GM18868 (cell line): ENCODE data around the gene B4GALNT2.

Experiments
- ATAC-seq: cut with Tn5 transposase; IDR thresholded peaks from one replicate; pipeline ENCODE4 v1.9.1; 2021; ENCODE audit warnings: mild to moderate bottlenecking, moderate library complexity; ENCODE audit not compliant: unreplicated experiment

Gene B4GALNT2

GRCh38 chr17:49203796-49204195 is 71.2 kb downstream of the B4GALNT2 start:
- no peak for ATAC-seq

GRCh38 chr17:49204516-49204915 is 71.9 kb downstream of the B4GALNT2 start:
- no peak for ATAC-seq

- no peak for ATAC-seq
These were observed 76.5 kb downstream of the B4GALNT2 start for GRCh38 chr17:49209061-49209571.

- peak; percentile 79 for ATAC-seq
These were observed 77.8 kb downstream of the B4GALNT2 start, which contains the start of the genes ABI3 and GNGT2 for GRCh38 chr17:49210158-49211029. TSS of gene ABI3 (plus strand) at chr17:49210707. CDS start at chr17:49210725, 18 bp downstream. TSS of gene GNGT2 (minus strand) at chr17:49210574. CDS start at chr17:49207422, 3,152 bp downstream.

DNA sequence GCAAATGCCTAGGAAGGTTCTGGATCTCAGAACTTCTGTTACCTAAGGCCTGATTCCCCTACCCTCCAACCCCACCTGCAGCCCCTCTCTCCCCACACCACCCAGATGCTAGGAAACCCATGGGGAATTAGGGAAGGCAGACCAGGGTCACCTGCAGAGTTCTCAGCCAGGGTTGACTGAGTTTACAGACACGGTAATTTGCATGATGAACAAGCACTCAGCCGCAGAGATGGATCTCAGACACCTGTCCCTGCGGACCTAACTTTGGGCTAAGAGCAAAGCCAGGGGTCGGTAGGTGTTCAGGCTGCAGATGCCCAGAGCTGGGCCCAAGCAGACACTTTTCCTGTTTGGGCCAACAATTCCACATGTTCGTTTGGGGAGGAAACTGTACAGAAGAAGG is 80.8 kb downstream of the B4GALNT2 start:
- ATAC-seq = no peak

GRCh38 chr17:49213847-49214246 is 81.3 kb downstream of the B4GALNT2 start:
- ATAC-seq = no peak

- no peak for ATAC-seq
These were observed 82.2 kb downstream of the B4GALNT2 start for GRCh38 chr17:49214676-49215360.

DNA sequence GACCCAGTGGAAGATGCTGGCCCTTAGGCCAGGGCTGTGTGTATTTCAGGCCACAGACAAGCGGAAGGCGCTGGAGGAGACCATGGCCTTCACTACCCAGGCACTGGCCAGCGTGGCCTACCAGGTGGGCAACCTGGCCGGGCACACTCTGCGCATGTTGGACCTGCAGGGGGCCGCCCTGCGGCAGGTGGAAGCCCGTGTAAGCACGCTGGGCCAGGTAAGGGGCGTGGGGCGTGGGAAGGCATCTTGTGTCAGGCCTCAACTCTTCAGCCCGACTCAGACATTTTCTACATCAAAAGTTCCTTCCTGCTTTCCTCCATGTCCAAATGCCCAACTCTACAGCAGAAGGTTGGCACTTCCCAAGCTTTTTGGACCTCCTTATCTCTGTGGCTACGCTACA is 83.9 kb downstream of the B4GALNT2 start:
- no peak for ATAC-seq

DNA sequence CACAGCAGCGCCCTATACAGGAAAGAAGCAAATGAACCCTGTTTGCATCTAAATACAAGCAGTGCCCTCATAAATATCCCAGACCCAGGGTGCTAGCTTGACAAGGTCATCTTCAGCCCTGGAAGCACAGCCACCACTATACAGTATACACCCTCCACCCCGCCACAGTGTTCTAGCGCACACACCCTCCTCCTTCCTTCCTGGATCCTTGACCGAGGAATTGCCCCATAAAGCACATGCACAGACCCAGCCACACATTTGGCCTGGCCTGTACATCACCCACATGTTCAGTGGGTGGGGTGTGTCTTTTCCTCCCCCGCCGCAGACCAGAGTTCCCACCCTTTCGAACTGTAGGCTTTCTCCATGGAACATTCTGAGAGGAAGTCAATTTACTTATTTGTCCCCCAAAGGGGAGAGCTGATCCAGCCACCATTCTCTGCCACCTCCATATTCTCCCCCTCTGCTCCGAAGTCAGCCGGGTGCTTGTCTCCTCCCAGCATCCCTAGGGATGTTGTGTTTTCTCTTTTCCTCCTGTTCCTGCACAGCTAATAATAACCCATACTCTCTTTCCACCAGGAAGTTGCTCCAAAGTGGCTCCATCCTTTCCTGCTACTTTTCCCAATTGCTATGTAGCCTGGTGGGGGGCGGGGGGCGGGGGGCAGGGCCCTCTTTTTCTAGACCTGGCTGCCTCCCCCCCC is 84.5 kb downstream of the B4GALNT2 start:
- no peak for ATAC-seq

DNA sequence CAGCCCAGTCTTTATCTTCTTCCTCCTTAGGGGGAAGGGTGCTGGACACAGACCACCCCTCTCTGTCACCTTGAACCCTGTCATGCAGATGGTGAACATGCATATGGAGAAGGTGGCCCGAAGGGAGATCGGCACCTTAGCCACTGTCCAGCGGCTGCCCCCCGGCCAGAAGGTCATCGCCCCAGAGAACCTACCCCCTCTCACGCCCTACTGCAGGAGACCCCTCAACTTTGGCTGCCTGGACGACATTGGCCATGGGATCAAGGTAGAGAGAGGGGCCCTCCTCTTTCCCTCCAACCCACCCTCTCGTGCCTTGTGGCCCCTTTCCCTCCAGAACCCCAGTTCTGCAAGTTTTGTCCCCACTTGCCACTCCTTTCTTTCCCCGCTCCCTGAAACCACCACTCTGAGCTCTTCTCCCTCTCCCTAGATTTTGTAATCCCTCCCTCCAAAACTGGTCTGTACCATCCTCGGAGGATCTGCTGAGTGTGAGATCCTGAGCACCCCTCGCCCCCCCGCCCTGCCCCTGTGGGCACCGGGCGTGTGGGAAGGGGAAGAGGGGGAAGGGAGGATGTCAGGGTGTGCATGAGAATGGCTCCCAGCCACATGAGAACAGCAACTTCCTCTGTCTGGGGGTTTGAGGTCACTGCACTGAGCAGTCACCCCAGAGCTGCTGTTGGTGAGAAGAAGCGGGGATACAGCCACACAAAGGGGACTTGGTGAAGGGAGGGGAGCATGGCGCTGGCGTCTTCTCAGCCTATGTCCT is 85.3 kb downstream of the B4GALNT2 start:
- peak; percentile 45 for ATAC-seq

- ATAC-seq = peak; percentile 51
These were observed 86.7 kb downstream of the B4GALNT2 start for GRCh38 chr17:49218941-49219913.

DNA sequence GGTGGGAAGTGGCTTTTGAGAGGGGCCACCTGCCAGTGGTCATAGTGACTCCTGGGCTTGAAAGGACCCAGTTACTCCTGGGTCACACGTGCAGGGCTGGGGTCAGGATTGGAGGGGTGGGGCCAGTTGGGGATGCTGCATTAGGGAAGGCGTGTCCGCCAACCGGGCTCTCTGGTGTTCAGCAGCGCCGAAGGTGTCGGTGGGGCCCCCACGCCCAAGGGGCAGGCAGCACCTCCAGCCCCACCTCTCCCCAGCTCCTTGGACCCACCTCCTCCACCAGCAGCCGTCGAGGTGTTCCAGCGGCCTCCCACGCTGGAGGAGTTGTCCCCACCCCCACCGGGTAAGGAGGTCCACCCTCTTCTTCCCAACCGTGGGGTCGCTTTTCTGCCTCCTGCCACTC is 87.4 kb downstream of the B4GALNT2 start:
- no peak for ATAC-seq

GRCh38 chr17:49223168-49223516 is 90.6 kb downstream of the B4GALNT2 start:
- ATAC-seq = no peak

DNA sequence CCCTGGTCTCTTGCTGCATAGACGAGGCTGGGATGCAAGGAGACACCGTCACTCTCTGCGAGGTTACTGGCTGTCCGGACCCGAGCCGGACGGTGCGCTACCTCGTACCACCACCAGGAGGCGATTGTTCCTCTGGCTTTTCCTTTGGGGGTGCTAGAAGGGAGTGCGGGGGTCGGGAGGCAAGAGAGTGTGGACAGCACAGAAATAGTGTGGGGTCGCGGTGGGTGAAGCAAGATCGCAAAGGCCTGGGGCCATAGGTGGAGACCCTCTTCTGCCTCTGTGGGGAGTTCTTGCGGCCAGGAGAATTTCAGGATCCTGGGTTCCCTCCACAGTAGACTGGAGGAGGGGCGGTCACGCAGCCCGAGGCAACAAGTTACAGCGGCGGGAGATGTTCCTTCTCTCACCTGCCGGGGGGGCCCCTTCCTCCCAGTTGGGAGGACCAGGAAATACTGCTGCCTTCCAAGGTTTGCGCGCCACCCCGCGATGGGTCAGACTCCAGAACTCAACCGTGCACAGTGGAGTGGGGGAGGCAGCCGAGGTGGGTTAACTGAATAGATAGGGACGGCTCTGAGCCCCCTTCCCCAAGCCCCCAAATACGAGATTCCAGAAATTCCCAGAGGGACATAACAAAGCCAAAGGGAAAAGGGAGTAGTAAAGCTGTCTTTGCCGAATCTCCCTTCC is 91.1 kb downstream of the B4GALNT2 start:
- no peak for ATAC-seq

DNA sequence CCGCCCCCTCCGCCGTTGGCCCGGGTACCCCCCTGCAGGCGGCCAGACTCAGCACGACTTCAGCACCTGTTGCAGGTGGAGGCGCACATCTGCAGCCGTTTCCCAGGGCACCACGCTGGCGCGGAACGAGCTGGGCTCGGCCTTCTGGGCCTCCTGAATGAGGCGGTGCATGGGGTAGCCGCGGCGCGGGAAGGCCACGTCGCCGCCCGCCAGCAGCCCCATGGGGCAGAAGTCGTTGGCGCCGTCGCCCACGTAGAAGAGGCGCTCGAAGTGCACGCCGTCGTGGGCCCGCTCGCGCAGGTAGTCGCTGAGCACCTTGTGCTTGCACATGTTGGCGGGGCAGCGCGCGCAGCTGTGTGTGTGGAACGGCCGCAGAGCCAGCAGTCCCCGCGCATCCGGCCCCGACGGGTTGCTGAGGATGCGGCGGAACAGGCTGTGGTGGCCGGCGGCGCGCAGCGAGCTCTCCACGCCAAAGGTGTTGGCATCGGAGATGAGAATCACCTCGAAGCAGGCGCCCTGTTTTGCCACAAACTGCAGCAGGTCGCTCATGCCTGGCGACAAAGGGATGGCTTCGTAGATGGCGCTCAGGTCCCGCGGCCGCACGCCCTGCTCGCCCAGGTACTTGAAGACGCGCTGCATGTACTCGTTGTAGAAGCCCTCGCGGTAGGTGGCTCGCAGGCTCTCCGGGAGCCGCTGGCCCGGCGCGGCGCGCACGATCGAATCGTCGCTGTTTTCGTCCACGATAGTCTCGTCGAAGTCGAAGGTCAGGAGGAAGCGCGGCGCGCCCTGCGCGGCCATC is 91.8 kb downstream of the B4GALNT2 start:
- ATAC-seq = no peak

- ATAC-seq = no peak
These were observed 92.4 kb downstream of the B4GALNT2 start for GRCh38 chr17:49224997-49225337.

- ATAC-seq = no peak
These were observed 93.1 kb downstream of the B4GALNT2 start for GRCh38 chr17:49225554-49226236.
